Keratinocyte (primary cell): ENCODE measurements around the gene TEX50. TPM values are rescaled to one million over a fixed set of nuclear protein-coding genes. Genes with fewer than 3 reads are reported as not detected.

Experiments
- DNase-seq: peaks from one replicate; pipeline ENCODE4 v3.0.0-alpha.2; 2011; ENCODE audit warnings: low read depth, missing footprints, low spot score
- FAIRE-seq: peaks from 2 replicates; lab custom pipeline; 2011; peaks lifted over from hg19 to GRCh38; lab: Jason Lieb, UNC
- H2AFZ ChIP-seq: 2 replicates; pipeline ENCODE4 v1.6.0; 2012; ENCODE audit warnings: low read length, control low read depth, inconsistent platforms; ENCODE audit not compliant: control insufficient read depth
- H3K27ac ChIP-seq: 2 replicates; pipeline ENCODE4 v1.5.1; 2011; ENCODE audit warnings: low read length; ENCODE audit not compliant: control insufficient read depth, insufficient read depth
- H3K27me3 ChIP-seq: 3 replicates; pipeline ENCODE4 v1.6.0; 2011; ENCODE audit warnings: low read length; ENCODE audit not compliant: control insufficient read depth, insufficient read depth; ENCODE audit errors: extremely low read depth
- H3K36me3 ChIP-seq, 2 experiments: 2 replicates in 1 of 2; 3 replicates in 1 of 2; pipeline ENCODE4 v1.5.1; 2011; ENCODE audit warnings: low read length in 2 of 2, mild to moderate bottlenecking in 1 of 2; ENCODE audit not compliant: control insufficient read depth in 2 of 2, insufficient read depth in 2 of 2; ENCODE audit errors: extremely low read depth in 1 of 2
- H3K4me1 ChIP-seq: 3 replicates; pipeline ENCODE4 v1.5.1; 2011; ENCODE audit warnings: low read length; ENCODE audit not compliant: control insufficient read depth, insufficient read depth; ENCODE audit errors: extremely low read depth
- H3K4me2 ChIP-seq: 3 replicates; pipeline ENCODE4 v1.6.0; 2011; ENCODE audit warnings: low read depth, low read length; ENCODE audit not compliant: control insufficient read depth, insufficient read depth; ENCODE audit errors: extremely low read depth
- H3K4me3 ChIP-seq, 3 experiments: fragments of 200-600 bp in 1 of 3; sonication (generic) in 1 of 3; 2 replicates in 2 of 3; 3 replicates in 1 of 3; pipeline ENCODE4 v1.5.1; 2011 to 2016; ENCODE audit warnings: low read length in 3 of 3, mild to moderate bottlenecking in 3 of 3, control low read depth in 2 of 3, inconsistent platforms in 1 of 3, low read depth in 1 of 3, mixed read lengths in 1 of 3, mixed run types in 1 of 3, moderate library complexity in 1 of 3; ENCODE audit not compliant: control insufficient read depth in 2 of 3, insufficient read depth in 2 of 3; ENCODE audit errors: extremely low read depth in 1 of 3
- H3K79me2 ChIP-seq: 2 replicates; pipeline ENCODE4 v1.6.0; 2012; ENCODE audit warnings: low read length; ENCODE audit not compliant: control insufficient read depth, insufficient read depth
- H3K9ac ChIP-seq: 3 replicates; pipeline ENCODE4 v1.6.0; 2011; ENCODE audit warnings: low read length; ENCODE audit not compliant: control insufficient read depth, insufficient read depth; ENCODE audit errors: extremely low read depth
- H3K9me1 ChIP-seq: 3 replicates; pipeline ENCODE4 v1.6.0; 2011; ENCODE audit warnings: low read length; ENCODE audit not compliant: control insufficient read depth, insufficient read depth; ENCODE audit errors: extremely low read depth
- H3K9me3 ChIP-seq: 2 replicates; pipeline ENCODE4 v1.5.1; 2012; ENCODE audit warnings: low read depth, low read length; ENCODE audit not compliant: control insufficient read depth
- H4K20me1 ChIP-seq: 3 replicates; pipeline ENCODE4 v1.6.0; 2011; ENCODE audit warnings: low read length; ENCODE audit not compliant: control insufficient read depth, insufficient read depth; ENCODE audit errors: extremely low read depth
- CTCF ChIP-seq, 3 experiments: IDR thresholded peaks in 1 of 3; conservative IDR thresholded peaks in 1 of 3; optimal IDR thresholded peaks in 1 of 3; 2 replicates in 2 of 3; 3 replicates in 1 of 3; pipeline versions ENCODE3 to v1.5.1; 2011; ENCODE audit warnings: low read length in 3 of 3, mild to moderate bottlenecking in 3 of 3, moderate library complexity in 2 of 3, control low read depth in 1 of 3, inconsistent platforms in 1 of 3; ENCODE audit not compliant: insufficient read depth in 2 of 3; ENCODE audit errors: extremely low read depth in 1 of 3
- EZH2 ChIP-seq: IDR thresholded peaks from one replicate; pipeline ENCODE4 v1.6.1; 2012; ENCODE audit warnings: inconsistent platforms, mild to moderate bottlenecking, low read length, moderate library complexity
- dilution Hi-C: fragments of 300-500 bp; cut with MboI; formaldehyde crosslinking; loops from one replicate; pipeline ENCODE4 v1.7.0; 2020; ENCODE audit warnings: low sequenced_read_pairs; ENCODE audit not compliant: extremely low pct_ligation_motif_present
- polyA plus RNA-seq, 5 experiments: library from polyadenylated mRNA; depleted of rRNA in 3 of 5; stranded (reverse) in 3 of 5; stranded (forward) in 1 of 5; unstranded in 1 of 5; fragments of >200 nt; gene quantifications; 1 replicate in 1 of 5; 2 replicates in 3 of 5; 3 replicates in 1 of 5; pipeline versions ENCODE4 v1.2.1 to v1.2.3, GENCODE V29; 2011 to 2012; ENCODE audit warnings: missing spikeins in 2 of 5, low read depth in 1 of 5, low replicate concordance in 1 of 5

The TEX50 gene
- polyA plus RNA-seq, 1 donor (not counting 4 experiments of a cell fraction or from before 2014, with no cell fraction given), result not detected

- Histone ChIP-seq H3K36me3 (no peaks in the 10 kb centered on the region), H3K9me1 (no peaks in the 10 kb centered on the region), H3K9ac (no peak overlapping the region), H3K27me3 (no peaks in the 10 kb centered on the region), H3K4me1 (no peaks in the 10 kb centered on the region), H3K9me3 (no peaks in the 10 kb centered on the region), H3K27ac (no peak overlapping the region), H3K79me2 (no peaks in the 10 kb centered on the region), H3K4me3 (no peak overlapping the region), H4K20me1 (no peaks in the 10 kb centered on the region), H2AFZ (no peak overlapping the region), H3K4me2 (no peak overlapping the region)
- no peak for TF ChIP-seq EZH2
- TF ChIP-seq CTCF (optimal IDR thresholded peaks at IDR 0.05 in 1 of 3, IDR thresholded peaks at IDR 0.05 in 1 of 3, conservative IDR thresholded peaks at IDR 0.05 in 1 of 3; ENCODE audit: extremely low read depth in 1 of 3, insufficient read depth in 2 of 3, low read length in 3 of 3), result no peak
- dilution Hi-C loops, result no loop called here
- no peak for DNase-seq
- FAIRE-seq, result no peak
Observed at GRCh38 chr1:173596097-173596825, 38.9 kb upstream of the TEX50 start.

- TF ChIP-seq CTCF (optimal IDR thresholded peaks at IDR 0.05 in 1 of 3, IDR thresholded peaks at IDR 0.05 in 1 of 3, conservative IDR thresholded peaks at IDR 0.05 in 1 of 3; ENCODE audit: extremely low read depth in 1 of 3, insufficient read depth in 2 of 3, low read length in 3 of 3), result no peak
- no peak for TF ChIP-seq EZH2
- no peaks in the 10 kb centered on the region for H3K27me3 ChIP-seq
Observed at GRCh38 chr1:173601588-173601987, 33.5 kb upstream of the TEX50 start.

More at GRCh38 chr1:173601588-173601987, 33.5 kb upstream of the TEX50 start:
- Histone ChIP-seq H3K4me1 (no peaks in the 10 kb centered on the region), H3K4me2 (no peak overlapping the region), H3K9ac (no peak overlapping the region), H3K27ac (no peak overlapping the region), H4K20me1 (no peaks in the 10 kb centered on the region), H3K4me3 (no peak overlapping the region), H3K9me3 (no peaks in the 10 kb centered on the region), H3K9me1 (no peaks in the 10 kb centered on the region), H3K79me2 (no peaks in the 10 kb centered on the region), H3K36me3 (no peaks in the 10 kb centered on the region), H2AFZ (no peak overlapping the region)
- FAIRE-seq (no peak), DNase-seq (no peak)
- dilution Hi-C loops, result no loop called here
